ENCODE data around the gene NTHL1.
A peak's percentile ranks its signal among the peaks of the same experiment; 100 is the strongest.

Gene NTHL1

DNA sequence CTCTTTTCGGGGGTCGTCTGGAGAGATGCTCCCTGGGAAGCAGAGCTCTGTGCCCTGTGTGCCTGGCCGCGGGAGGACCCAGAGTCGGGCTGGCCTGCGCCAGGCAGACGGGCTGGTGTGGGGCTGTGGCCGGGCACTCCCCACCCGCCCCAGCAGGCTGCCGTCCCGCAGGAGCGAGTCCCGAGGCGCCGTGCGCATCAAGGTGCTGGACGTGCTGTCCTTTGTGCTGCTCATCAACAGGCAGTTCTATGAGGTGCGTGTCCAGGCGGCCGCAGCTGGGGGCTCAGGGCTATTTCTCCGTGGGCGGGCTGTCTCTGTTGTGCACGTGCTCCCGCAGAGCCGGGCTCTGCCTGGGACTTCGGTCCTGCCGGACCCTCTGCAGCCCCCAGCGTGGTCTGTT is 15.2 kb upstream of the NTHL1 start:
- Mint-ChIP-seq H3K27ac (peak overlapping the region; percentile 25), H3K4me1 (no peaks in the 10 kb centered on the region), H3K9me3 (peaks cover 0 to 3% of the 10 kb centered on the region in 2 donors), H3K36me3 (peaks cover 49 to 51% of the 10 kb centered on the region in 2 donors), H3K4me3 (no peak overlapping the region), H3K27me3 (no peaks in the 10 kb centered on the region)
- ATAC-seq (replicated peaks) (no peak), DNase-seq (no peak)

DNA sequence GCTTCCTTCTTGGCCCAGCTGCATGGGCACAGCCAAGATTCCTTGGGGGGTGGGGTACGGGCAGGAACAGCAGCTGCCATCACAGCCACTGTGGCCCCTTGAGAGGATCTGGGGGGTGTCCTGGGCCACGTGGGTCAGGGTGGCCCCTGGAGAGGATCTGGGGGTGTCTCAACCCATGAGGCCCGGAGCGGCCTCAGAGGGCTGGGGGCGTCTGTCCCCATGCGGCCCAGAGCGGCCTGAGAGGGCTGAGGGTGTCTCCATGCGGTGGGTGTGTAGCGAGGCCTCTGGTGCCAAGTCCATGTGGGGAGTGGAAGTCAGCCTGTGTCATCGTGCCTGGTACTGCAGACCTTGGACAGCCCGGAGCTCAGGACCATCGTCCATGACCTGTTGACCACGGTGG is 13.9 kb upstream of the NTHL1 start:
- H3K9me3 Mint-ChIP-seq, result peaks cover 0 to 3% of the 10 kb centered on the region in 2 donors
- peaks cover 45 to 49% of the 10 kb centered on the region in 2 donors for H3K36me3 Mint-ChIP-seq
- no peak overlapping the region for H3K4me3 Mint-ChIP-seq
- H3K27me3 Mint-ChIP-seq, result no peaks in the 10 kb centered on the region
- H3K27ac Mint-ChIP-seq, result no peak overlapping the region
- no peaks in the 10 kb centered on the region for H3K4me1 Mint-ChIP-seq
- DNase-seq (no peak), ATAC-seq (replicated peaks) (no peak)

DNA sequence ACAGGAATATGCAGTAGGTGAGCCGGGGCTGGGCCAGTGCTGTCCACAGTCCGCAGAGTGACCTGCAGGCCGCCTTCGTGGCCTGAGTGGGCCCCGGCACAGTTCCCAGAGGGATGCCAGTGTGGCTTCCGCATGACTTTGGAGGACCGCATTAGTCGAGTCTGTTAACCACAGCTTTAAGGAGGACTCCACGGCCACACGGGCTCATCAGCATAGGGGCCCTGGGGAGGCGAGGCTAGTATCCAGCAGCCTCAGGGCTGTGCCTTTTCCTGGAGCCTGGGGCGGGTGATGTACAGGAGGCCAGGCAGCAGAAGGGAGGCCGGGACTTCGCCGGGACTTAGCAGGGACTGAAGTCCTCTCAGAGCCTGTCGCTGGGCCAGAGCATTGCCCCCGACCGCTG is 13.4 kb upstream of the NTHL1 start:
- H3K36me3 Mint-ChIP-seq, result peaks cover 41 to 44% of the 10 kb centered on the region in 2 donors
- H3K4me1 Mint-ChIP-seq, result no peaks in the 10 kb centered on the region
- ATAC-seq (replicated peaks) (no peak), DNase-seq (no peak)
- no peak overlapping the region for H3K4me3 Mint-ChIP-seq
- H3K27me3 Mint-ChIP-seq, result no peaks in the 10 kb centered on the region
- H3K9me3 Mint-ChIP-seq, result peaks cover 0 to 2% of the 10 kb centered on the region in 2 donors
- peak overlapping the region; percentile 65 for H3K27ac Mint-ChIP-seq

DNA sequence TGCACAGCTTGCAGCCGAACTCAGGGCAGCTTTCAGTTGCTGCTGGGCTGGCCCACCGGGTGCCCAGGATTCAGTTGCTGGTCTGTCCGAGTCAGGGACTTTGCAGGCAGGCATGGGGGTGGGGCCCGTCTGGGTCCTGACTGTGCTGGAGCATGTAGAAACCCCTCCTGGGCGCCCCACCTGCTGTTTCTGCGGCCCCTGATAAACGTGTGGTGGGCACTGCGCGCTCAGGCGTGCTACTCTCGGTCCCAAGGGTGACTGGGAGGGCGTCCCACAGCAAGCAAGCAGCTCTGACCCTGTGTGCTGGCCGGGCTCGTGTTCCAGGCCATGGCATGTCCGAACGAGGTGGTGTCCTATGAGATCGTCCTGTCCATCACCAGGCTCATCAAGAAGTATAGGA is 12.7 kb upstream of the NTHL1 start:
- Mint-ChIP-seq H3K9me3 (no peaks in the 10 kb centered on the region), H3K4me1 (peaks cover 0 to 2% of the 10 kb centered on the region in 2 donors), H3K36me3 (peaks cover 37 to 44% of the 10 kb centered on the region in 2 donors), H3K4me3 (no peak overlapping the region), H3K27ac (no peak overlapping the region), H3K27me3 (no peaks in the 10 kb centered on the region)
- DNase-seq, result no peak
- no peak for ATAC-seq (replicated peaks)

DNA sequence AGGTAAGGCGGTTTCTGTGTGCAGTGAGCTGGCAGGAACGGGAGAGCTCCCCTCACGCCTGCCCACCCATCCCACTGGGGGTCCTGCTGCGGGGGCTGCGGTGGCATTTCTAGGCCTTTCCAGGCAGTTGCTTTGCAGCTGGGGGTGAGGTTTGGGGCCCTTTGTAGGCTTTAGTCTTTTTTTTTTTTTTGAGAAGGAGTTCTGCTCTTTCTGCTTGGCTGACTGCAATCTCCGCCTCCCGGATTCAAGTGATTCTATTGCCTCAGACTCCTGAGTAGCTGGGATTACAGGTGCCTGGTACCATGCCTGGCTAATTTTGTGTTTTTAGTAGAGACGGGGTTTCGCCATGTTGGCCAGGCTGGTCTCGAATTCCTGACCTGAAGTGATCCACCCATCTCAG is 11.2 kb upstream of the NTHL1 start:
- no peak for ATAC-seq (replicated peaks)
- Mint-ChIP-seq H3K4me1 (peaks cover 0 to 2% of the 10 kb centered on the region in 2 donors), H3K36me3 (peaks cover 37 to 43% of the 10 kb centered on the region in 2 donors)

DNA sequence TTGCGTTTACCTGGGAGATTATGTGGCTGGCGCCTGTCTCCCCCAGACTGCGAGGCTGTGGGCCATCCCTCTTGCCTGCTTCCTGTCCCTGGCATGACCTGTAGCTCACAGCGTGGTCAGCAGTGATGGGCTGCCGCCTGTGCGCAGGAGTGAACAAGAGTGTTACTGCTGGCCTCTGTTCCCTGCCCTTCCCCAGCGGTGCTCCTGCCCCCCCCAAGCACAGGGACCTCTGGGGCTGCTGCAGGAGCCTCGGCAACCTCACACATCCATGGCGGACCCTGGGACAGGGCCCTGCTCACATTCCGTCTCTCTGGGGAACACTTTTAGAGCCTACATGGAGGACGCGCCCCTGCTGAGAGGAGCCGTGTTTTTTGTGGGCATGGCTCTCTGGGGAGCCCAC is 10.8 kb upstream of the NTHL1 start:
- H3K27ac Mint-ChIP-seq, result peak overlapping the region; percentile 51
- ATAC-seq (replicated peaks), result no peak
- H3K27me3 Mint-ChIP-seq, result no peaks in the 10 kb centered on the region
- H3K36me3 Mint-ChIP-seq, result peaks cover 37 to 42% of the 10 kb centered on the region in 2 donors
- no peak overlapping the region for H3K4me3 Mint-ChIP-seq
- DNase-seq, result no peak
- H3K4me1 Mint-ChIP-seq, result peaks cover 0 to 2% of the 10 kb centered on the region in 2 donors
- no peaks in the 10 kb centered on the region for H3K9me3 Mint-ChIP-seq

More for the DNA sequence above, 11.2 kb upstream of the NTHL1 start:
- no peaks in the 10 kb centered on the region for H3K9me3 Mint-ChIP-seq
- H3K4me3 Mint-ChIP-seq, result no peak overlapping the region
- no peak for DNase-seq
- H3K27ac Mint-ChIP-seq, result no peak overlapping the region
- H3K27me3 Mint-ChIP-seq, result no peaks in the 10 kb centered on the region

DNA sequence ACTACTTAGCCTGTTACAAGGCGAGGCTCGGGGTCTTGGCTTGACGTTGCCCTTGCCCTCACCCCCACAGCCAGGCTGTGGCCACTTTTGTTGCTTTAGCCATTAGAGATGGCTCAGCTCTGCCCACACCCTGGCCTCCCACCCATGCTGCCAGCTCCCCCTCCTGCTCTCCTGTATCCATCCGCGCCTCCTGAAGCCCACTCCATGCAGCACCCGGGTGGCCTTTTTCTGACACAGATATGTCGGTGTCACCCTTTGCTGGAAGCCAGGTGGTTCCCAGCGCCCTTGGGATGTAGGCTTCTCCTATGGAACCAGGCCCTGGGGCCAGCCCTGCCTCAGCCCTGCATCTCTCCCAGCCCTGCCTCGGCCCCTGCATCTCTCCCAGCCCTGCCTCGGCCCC is 9.8 kb upstream of the NTHL1 start:
- peaks cover 41 to 44% of the 10 kb centered on the region in 2 donors for H3K36me3 Mint-ChIP-seq
- no peaks in the 10 kb centered on the region for H3K9me3 Mint-ChIP-seq
- peaks cover 0 to 2% of the 10 kb centered on the region in 2 donors for H3K4me1 Mint-ChIP-seq
- ATAC-seq (replicated peaks) (no peak), DNase-seq (no peak)
- H3K27ac Mint-ChIP-seq, result no peak overlapping the region
- no peak overlapping the region for H3K4me3 Mint-ChIP-seq
- H3K27me3 Mint-ChIP-seq, result no peaks in the 10 kb centered on the region

DNA sequence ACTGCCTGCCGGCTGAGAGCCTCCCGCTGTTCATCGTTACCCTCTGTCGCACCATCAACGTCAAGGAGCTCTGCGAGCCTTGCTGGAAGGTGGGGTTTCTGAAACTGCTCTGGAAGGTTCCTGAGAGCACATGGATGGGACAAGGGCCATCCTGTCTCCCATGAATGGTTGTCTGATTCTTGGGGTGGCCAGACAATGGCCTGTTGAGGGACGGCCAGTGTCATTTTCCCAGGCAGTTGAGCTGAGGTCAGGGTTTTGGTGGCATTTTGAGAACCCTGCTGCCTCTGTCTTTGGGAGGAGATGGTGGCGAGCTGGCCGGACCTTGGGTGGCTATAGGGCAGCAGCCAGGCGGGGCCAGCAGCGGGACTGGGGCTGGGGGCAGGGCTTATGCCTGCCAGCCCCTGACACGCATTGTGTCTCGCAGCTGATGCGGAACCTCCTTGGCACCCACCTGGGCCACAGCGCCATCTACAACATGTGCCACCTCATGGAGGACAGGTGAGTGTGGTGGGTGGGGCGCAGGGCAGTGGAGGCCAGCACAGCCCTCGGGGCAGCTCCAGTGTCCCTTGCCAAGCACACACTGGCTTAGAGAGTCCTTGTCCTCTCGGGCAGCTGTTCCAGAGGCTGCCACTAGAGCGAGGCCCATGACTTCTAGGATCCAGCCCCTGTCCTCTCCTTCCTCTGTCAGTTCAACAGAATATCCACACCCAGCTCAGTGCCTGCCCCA is 9.2 kb upstream of the NTHL1 start:
- H3K4me1 Mint-ChIP-seq, result peaks cover 0 to 2% of the 10 kb centered on the region in 2 donors
- H3K9me3 Mint-ChIP-seq, result no peaks in the 10 kb centered on the region
- H3K4me3 Mint-ChIP-seq, result no peak overlapping the region
- DNase-seq (no peak), ATAC-seq (replicated peaks) (no peak)
- H3K36me3 Mint-ChIP-seq, result peaks cover 44 to 45% of the 10 kb centered on the region in 2 donors
- H3K27me3 Mint-ChIP-seq, result no peaks in the 10 kb centered on the region
- H3K27ac Mint-ChIP-seq, result no peak overlapping the region

DNA sequence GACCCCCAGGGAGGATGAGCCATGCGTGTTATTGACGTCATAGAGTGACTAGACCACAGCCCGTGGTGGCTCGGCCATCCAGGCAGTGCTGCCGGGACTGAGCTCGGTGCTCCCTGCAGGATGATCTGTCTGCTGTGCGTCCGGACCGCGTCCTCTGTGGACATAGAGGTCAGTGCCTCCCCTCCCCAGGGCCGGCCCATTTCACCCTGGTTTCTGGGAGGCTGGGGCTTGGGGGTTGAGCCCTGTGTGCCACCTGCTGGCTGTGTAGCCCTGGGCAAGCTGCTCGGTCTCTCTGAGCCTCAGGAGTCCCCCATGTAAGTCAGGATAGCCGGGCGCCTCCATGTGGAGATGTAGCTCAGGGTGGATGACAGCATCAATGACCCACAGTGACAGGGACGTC is 8.4 kb upstream of the NTHL1 start:
- Mint-ChIP-seq H3K27ac (no peak overlapping the region), H3K36me3 (peaks cover 44 to 50% of the 10 kb centered on the region in 2 donors), H3K4me3 (no peak overlapping the region), H3K4me1 (peaks cover 0 to 2% of the 10 kb centered on the region in 2 donors), H3K27me3 (no peaks in the 10 kb centered on the region), H3K9me3 (no peaks in the 10 kb centered on the region)
- DNase-seq (no peak), ATAC-seq (replicated peaks) (no peak)

DNA sequence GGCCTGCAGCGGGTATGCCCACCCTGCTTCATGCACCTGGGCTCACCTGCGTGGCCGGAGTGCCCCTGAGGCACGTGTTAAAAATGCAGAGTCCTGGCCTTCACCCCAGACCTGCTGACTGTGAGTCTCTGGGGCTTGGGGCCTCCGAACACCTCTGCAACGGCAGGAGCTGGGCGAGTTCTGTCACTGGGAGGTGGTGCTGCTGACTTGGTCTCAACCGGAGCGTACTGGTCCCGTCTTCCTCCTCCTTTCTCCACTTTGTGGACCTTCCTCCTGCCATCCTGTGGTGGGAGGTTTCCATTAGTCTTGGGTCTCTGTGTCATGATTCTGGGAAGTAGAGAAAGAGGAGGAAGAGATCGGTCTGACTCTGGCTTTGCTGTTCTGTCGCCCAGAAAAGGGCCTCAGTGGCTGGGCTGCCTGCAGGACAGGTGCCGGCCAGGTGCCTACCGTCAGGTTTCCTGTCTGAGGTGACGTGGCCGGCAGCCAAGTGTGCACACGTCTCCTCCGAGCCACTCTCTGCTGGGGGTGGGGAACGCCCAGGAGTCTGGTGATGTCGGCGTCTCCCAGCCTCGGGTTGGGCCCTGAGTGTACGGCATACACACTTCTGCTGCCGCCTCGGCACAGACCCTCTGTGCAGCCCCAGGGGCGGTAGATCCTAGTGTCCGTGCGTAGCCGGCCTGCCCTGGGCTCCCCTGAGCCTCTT is 7.1 kb upstream of the NTHL1 start:
- Mint-ChIP-seq H3K9me3 (no peaks in the 10 kb centered on the region), H3K36me3 (peaks cover 33 to 44% of the 10 kb centered on the region in 2 donors), H3K27me3 (no peaks in the 10 kb centered on the region), H3K4me1 (peaks cover 0 to 2% of the 10 kb centered on the region in 2 donors), H3K27ac (no peak overlapping the region), H3K4me3 (no peak overlapping the region)
- DNase-seq, result no peak
- ATAC-seq (replicated peaks), result no peak

DNA sequence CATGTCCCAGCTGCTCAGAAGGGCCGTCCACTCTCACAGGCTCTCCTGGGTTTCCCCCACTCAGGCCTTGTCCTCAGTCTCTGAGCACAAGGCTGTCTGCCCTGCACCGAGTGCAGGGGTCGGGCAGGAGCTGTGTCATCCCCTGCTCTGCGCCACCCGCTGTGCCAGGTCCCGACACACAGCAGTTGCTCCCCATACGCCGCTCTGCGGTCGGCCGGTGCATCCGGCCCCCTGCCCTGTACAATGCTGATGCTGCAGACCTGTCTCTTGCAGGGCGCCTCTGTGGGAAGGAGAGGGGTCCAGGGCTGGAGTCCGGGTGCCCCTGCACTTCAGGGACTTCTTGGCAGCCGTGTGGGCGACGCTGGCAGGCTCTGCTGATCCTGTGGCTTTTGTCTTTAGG is 6.3 kb upstream of the NTHL1 start:
- Mint-ChIP-seq H3K27ac (peak overlapping the region; percentile 56), H3K4me3 (no peak overlapping the region), H3K36me3 (peaks cover 33 to 44% of the 10 kb centered on the region in 2 donors), H3K4me1 (peaks cover 1 to 3% of the 10 kb centered on the region in 2 donors), H3K9me3 (no peaks in the 10 kb centered on the region), H3K27me3 (no peaks in the 10 kb centered on the region)
- DNase-seq, result no peak
- no peak for ATAC-seq (replicated peaks)

DNA sequence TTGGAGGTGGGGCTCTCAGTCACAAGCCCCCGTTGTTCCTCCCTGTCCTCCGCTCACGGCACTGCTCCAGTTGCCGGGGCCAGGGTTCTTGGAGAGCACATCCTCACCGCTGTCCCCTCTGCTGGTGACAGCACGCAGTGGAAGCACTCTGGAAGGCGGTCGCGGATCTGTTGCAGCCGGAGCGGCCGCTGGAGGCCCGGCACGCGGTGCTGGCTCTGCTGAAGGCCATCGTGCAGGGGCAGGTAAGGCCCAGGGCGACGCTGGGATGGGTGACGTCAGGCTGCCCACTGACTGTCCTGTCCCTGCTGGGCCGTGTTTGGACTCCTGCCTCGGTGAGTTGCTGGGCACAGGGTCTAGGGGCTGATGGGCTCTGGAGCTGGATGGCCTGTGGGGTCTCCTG is 5.6 kb upstream of the NTHL1 start:
- DNase-seq, result no peak
- H3K27ac Mint-ChIP-seq, result no peak overlapping the region
- peaks cover 8% of the 10 kb centered on the region in 2 donors for H3K4me1 Mint-ChIP-seq
- no peak overlapping the region for H3K4me3 Mint-ChIP-seq
- H3K9me3 Mint-ChIP-seq, result no peaks in the 10 kb centered on the region
- H3K27me3 Mint-ChIP-seq, result no peaks in the 10 kb centered on the region
- no peak for ATAC-seq (replicated peaks)
- H3K36me3 Mint-ChIP-seq, result peaks cover 28 to 38% of the 10 kb centered on the region in 2 donors

DNA sequence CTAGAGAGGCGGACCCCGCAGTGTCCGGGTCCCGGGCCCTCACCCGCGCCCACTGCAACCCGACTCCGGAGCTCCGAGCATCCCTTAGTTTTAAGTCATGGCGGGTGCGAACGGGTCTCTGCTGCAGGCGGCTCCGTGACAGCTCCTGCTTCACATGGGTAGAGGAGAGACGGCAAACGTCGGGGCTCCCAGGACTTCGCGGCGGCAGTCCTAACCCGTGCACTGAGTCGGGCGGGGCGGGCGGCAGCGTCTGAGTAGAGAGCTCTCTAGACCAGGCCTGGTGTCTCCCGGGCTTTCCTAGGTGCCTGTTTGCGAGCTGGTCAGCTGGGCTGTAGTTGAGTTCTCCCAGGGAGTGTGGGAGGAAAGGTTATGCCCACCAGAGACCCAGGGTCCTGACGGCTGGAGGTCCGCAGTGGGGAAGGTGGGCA is 496 bp upstream of the NTHL1 start:
- ATAC-seq (replicated peaks), result peak; percentile 22 to 27
- peaks cover 21 to 36% of the 10 kb centered on the region in 2 donors for H3K4me1 Mint-ChIP-seq
- peak overlapping the region; percentile 93 to 95 for H3K4me3 Mint-ChIP-seq
- peaks cover 14 to 21% of the 10 kb centered on the region in 2 donors for H3K36me3 Mint-ChIP-seq
- H3K9me3 Mint-ChIP-seq, result no peaks in the 10 kb centered on the region
- H3K27me3 Mint-ChIP-seq, result no peaks in the 10 kb centered on the region
- no peak for DNase-seq
- H3K27ac Mint-ChIP-seq, result peak overlapping the region; percentile 85

DNA sequence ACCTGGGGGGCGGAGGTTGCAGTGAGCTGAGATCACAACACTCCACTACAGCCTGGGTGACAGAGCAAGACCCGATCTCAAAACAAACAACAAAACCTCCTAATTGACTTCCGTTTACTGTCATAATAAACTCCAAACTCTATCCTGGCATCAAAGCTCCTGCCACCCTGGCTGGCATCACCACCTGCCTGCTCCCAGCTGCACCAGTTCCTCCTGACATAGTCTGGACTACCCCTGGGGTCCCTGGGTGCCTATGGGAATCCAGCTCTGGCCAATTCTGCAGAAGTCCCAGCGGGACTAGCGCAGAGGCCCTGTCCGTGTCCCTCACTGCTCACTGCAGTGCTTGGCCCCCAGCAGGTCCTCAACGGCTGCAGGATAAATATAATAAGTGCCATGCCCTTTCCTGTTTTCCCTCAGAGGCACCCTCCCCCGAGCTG is 723 bp downstream of the NTHL1 start:
- ATAC-seq (replicated peaks), result peak in 1 of 2 donors; percentile 0
- peaks cover 9 to 18% of the 10 kb centered on the region in 2 donors for H3K36me3 Mint-ChIP-seq
- H3K27ac Mint-ChIP-seq, result peak overlapping the region; percentile 89
- no peaks in the 10 kb centered on the region for H3K27me3 Mint-ChIP-seq
- H3K9me3 Mint-ChIP-seq, result no peaks in the 10 kb centered on the region
- no peak for DNase-seq
- H3K4me1 Mint-ChIP-seq, result peaks cover 24 to 38% of the 10 kb centered on the region in 2 donors
- H3K4me3 Mint-ChIP-seq, result peak overlapping the region; percentile 93 to 95
